ENCODE measurements around the gene MAGI3.

GRCh38 chr1:113616156-113616555 is 225.8 kb downstream of the MAGI3 start:
- TF ChIP-seq POLR2A (IDR thresholded peaks at IDR 0.05) (no peak), CTCF (IDR thresholded peaks at IDR 0.05) (no peak)
